OCI-LY7 (cell line): ENCODE measurements around the gene ELL2.

Experiments
- EZH2phosphoT487 ChIP-seq: fragments of 200-600 bp; sonication (generic); IDR thresholded peaks from 2 replicates; pipeline ENCODE4 v1.6.1; 2018; ENCODE audit warnings: low read depth, borderline replicate concordance, mild to moderate bottlenecking, mixed run types, antibody characterized with exemption, low read length, moderate library complexity, mixed read lengths
- TF ChIP-seq, protein P1 (sequence below): fragments of 200-600 bp; sonication (generic); conservative IDR thresholded peaks from 2 replicates; pipeline ENCODE4 v1.5.1; 2014; ENCODE audit warnings: mild to moderate bottlenecking, antibody characterized with exemption, low read length, moderate library complexity, mixed read lengths

DNA sequence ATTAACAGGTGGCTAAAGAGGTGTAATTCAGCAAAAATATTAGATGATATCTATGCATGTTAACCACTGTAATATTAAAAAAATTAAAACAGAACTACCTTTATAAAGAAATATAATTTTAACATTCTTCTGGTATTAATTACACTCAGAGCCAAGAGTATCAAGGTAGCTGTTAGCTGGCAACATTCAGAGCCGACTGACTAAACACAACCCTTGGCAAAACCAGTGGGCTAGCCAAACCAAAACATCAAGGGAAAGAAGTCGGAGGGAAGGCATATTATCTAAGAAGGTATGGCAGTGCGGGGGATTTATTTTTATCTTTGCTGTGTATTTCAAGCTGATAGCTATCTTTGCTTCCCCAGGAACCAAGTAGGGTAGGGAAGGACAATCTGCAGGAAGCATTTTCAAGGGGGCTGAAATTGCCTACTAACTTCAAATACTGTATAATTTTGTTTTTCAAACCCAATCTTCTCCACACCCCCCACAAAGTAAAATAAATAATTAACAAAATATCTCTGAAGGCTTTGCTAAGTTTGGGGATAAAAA lies 24.0 kb downstream of the ELL2 start:
- TF ChIP-seq, protein P1, sequence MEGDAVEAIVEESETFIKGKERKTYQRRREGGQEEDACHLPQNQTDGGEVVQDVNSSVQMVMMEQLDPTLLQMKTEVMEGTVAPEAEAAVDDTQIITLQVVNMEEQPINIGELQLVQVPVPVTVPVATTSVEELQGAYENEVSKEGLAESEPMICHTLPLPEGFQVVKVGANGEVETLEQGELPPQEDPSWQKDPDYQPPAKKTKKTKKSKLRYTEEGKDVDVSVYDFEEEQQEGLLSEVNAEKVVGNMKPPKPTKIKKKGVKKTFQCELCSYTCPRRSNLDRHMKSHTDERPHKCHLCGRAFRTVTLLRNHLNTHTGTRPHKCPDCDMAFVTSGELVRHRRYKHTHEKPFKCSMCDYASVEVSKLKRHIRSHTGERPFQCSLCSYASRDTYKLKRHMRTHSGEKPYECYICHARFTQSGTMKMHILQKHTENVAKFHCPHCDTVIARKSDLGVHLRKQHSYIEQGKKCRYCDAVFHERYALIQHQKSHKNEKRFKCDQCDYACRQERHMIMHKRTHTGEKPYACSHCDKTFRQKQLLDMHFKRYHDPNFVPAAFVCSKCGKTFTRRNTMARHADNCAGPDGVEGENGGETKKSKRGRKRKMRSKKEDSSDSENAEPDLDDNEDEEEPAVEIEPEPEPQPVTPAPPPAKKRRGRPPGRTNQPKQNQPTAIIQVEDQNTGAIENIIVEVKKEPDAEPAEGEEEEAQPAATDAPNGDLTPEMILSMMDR = no peak
- no peak for TF ChIP-seq EZH2phosphoT487
